Neuronal stem cell (in vitro differentiated cells): Measurements from ENCODE around the gene PNPT1.

Source experiments
- DNase-seq: peaks from one replicate; pipeline ENCODE4 v3.0.0-alpha.2; 2013; ENCODE audit warnings: low spot score
- H2AFZ ChIP-seq: one replicate; pipeline ENCODE4 v1.6.1; 2013; ENCODE audit warnings: mild to moderate bottlenecking, low read length, inconsistent platforms
- H2AK5ac ChIP-seq: 2 replicates; pipeline ENCODE4 v1.6.1; 2013; ENCODE audit warnings: low read depth, mild to moderate bottlenecking, inconsistent platforms, low read length, moderate library complexity, mixed read lengths
- H2BK120ac ChIP-seq: 2 replicates; pipeline ENCODE4 v1.6.1; 2013; ENCODE audit warnings: low read depth, mild to moderate bottlenecking, inconsistent platforms, low read length, moderate library complexity, mixed read lengths
- H2BK12ac ChIP-seq: one replicate; pipeline ENCODE4 v1.6.1; 2013; ENCODE audit warnings: low read length, inconsistent platforms
- H2BK15ac ChIP-seq: 2 replicates; pipeline ENCODE4 v1.6.1; 2013; ENCODE audit warnings: mild to moderate bottlenecking, low read length, inconsistent platforms, mixed read lengths
- H2BK5ac ChIP-seq: one replicate; pipeline ENCODE4 v1.6.1; 2013; ENCODE audit warnings: inconsistent platforms, mild to moderate bottlenecking, low read length, moderate library complexity
- H3K14ac ChIP-seq: one replicate; pipeline ENCODE4 v1.6.1; 2013; ENCODE audit warnings: low read length, inconsistent platforms
- H3K18ac ChIP-seq: 2 replicates; pipeline ENCODE4 v1.6.1; 2013; ENCODE audit warnings: low read length, inconsistent platforms
- H3K23ac ChIP-seq: 2 replicates; pipeline ENCODE4 v1.6.1; 2013; ENCODE audit warnings: low read depth, mild to moderate bottlenecking, mixed read lengths, low read length, inconsistent platforms; ENCODE audit not compliant: poor library complexity
- H3K27ac ChIP-seq: replicated peaks from 3 replicates; pipeline ENCODE4 v1.5.1; 2013; ENCODE audit warnings: low read length, inconsistent platforms
- H3K27me3 ChIP-seq, 3 experiments: 2 replicates each; pipeline ENCODE4 v1.6.1; 2013; ENCODE audit warnings: low read length in 3 of 3, mild to moderate bottlenecking in 2 of 3, inconsistent platforms in 1 of 3, low read depth in 1 of 3, mixed read lengths in 1 of 3, moderate library complexity in 1 of 3; ENCODE audit not compliant: control insufficient read depth in 3 of 3, insufficient read depth in 3 of 3
- H3K36me3 ChIP-seq, 2 donors: replicated peaks in 1 of 2; 2 replicates each; pipeline ENCODE4 v1.6.1; 2013; ENCODE audit warnings: low read length in 2 of 2; ENCODE audit not compliant: control insufficient read depth in 2 of 2, insufficient read depth in 2 of 2
- H3K4ac ChIP-seq: 2 replicates; pipeline ENCODE4 v1.6.1; 2013; ENCODE audit warnings: inconsistent platforms, mild to moderate bottlenecking, low read length, moderate library complexity
- H3K4me1 ChIP-seq, 2 donors: 1 replicate in 1 of 2; 2 replicates in 1 of 2; pipeline ENCODE4 v1.6.1; 2013; ENCODE audit warnings: low read length in 2 of 2, low read depth in 1 of 2; ENCODE audit not compliant: control insufficient read depth in 2 of 2, insufficient read depth in 1 of 2
- H3K4me2 ChIP-seq: one replicate; pipeline ENCODE4 v1.6.1; 2013; ENCODE audit warnings: mild to moderate bottlenecking, low read length, inconsistent platforms; ENCODE audit not compliant: insufficient read depth, poor library complexity, severe bottlenecking
- H3K4me3 ChIP-seq, 2 donors: 2 replicates each; pipeline ENCODE4 v1.5.1; 2013; ENCODE audit warnings: low read length in 2 of 2, mild to moderate bottlenecking in 2 of 2, inconsistent platforms in 1 of 2, moderate library complexity in 1 of 2
- H3K79me1 ChIP-seq: one replicate; pipeline ENCODE4 v1.6.1; 2013; ENCODE audit warnings: low read depth, mild to moderate bottlenecking, inconsistent platforms, low read length, moderate library complexity
- H3K9ac ChIP-seq: one replicate; pipeline ENCODE4 v1.6.1; 2013; ENCODE audit warnings: mild to moderate bottlenecking, low read depth, low read length, inconsistent platforms; ENCODE audit not compliant: poor library complexity
- H3K9me3 ChIP-seq, 2 donors: replicated peaks in 1 of 2; 2 replicates each; pipeline versions ENCODE3 to v1.6.1; 2013; ENCODE audit warnings: low read length in 2 of 2, mild to moderate bottlenecking in 2 of 2, inconsistent platforms in 1 of 2, low read depth in 1 of 2, mixed read lengths in 1 of 2, moderate library complexity in 1 of 2; ENCODE audit not compliant: control insufficient read depth in 2 of 2, insufficient read depth in 1 of 2
- H4K8ac ChIP-seq: one replicate; pipeline ENCODE4 v1.6.1; 2013; ENCODE audit warnings: low read depth, mild to moderate bottlenecking, inconsistent platforms, low read length, moderate library complexity
- H4K91ac ChIP-seq: one replicate; pipeline ENCODE4 v1.6.1; 2013; ENCODE audit warnings: low read length, low read depth, mild to moderate bottlenecking, inconsistent platforms; ENCODE audit not compliant: poor library complexity
- WGBS, 2 donors: extraction: QIAGEN DNeasy Blood & Tissue Kit; methylation state at CpG; one replicate each; pipeline ENCODE4 v1.1.7; 2013; ENCODE audit warnings: missing lambda C conversion rate in 2 of 2, mixed read lengths in 1 of 2; ENCODE audit not compliant: insufficient read length in 2 of 2, insufficient replicate concordance in 1 of 2; ENCODE audit errors: extremely low coverage in 2 of 2; 5-methylcytosine and 5-hydroxymethylcytosine counted together

PNPT1 gene

GRCh38 chr2:55636831-55637230 lies 56.8 kb downstream of the PNPT1 start:
- Histone ChIP-seq H3K9ac (no peak overlapping the region), H3K27me3 (no peaks in the 10 kb centered on the region), H3K4ac (no peak overlapping the region), H3K4me2 (no peak overlapping the region), H3K36me3 (peaks cover 4 to 84% of the 10 kb centered on the region in 2 donors), H4K8ac (no peak overlapping the region), H2BK15ac (no peak overlapping the region), H3K79me1 (no peaks in the 10 kb centered on the region), H2BK120ac (no peak overlapping the region), H2AFZ (no peak overlapping the region), H2BK5ac (no peak overlapping the region), H3K4me3 (no peak overlapping the region), H3K18ac (no peak overlapping the region), H2BK12ac (no peak overlapping the region), H3K9me3 (no peaks in the 10 kb centered on the region), H3K4me1 (no peaks in the 10 kb centered on the region), H2AK5ac (no peak overlapping the region), H4K91ac (no peak overlapping the region), H3K14ac (no peak overlapping the region), H3K23ac (no peak overlapping the region), H3K27ac (no peak overlapping the region)
- WGBS, 2 donors: no CpG with 5 or more reads among the region's 3 CpGs
- DNase-seq: no peak

- H3K4me3 ChIP-seq: no peak overlapping the region
- H2BK12ac ChIP-seq: no peak overlapping the region
- H2AFZ ChIP-seq: no peak overlapping the region
- H3K14ac ChIP-seq: no peak overlapping the region
- no peak overlapping the region for H4K8ac ChIP-seq
- peaks cover 1% of the 10 kb centered on the region for H3K79me1 ChIP-seq
- no peak overlapping the region for H3K4ac ChIP-seq
- no peak overlapping the region for H2BK15ac ChIP-seq
- no peak overlapping the region for H3K18ac ChIP-seq
- H3K9ac ChIP-seq: no peak overlapping the region
- H2BK5ac ChIP-seq: no peak overlapping the region
- H2BK120ac ChIP-seq: no peak overlapping the region
- H4K91ac ChIP-seq: no peak overlapping the region
- H3K9me3 ChIP-seq: no peaks in the 10 kb centered on the region
- DNase-seq: no peak
- H3K4me2 ChIP-seq: no peak overlapping the region
- H3K23ac ChIP-seq: no peak overlapping the region
- peaks cover 0 to 27% of the 10 kb centered on the region in 2 donors for H3K36me3 ChIP-seq
- H3K27me3 ChIP-seq: no peaks in the 10 kb centered on the region
- no peak overlapping the region for H2AK5ac ChIP-seq
- no peaks in the 10 kb centered on the region for H3K4me1 ChIP-seq
- no peak overlapping the region for H3K27ac ChIP-seq
- no CpG with 5 or more reads among the region's 2 CpGs for WGBS, 2 donors
Measured at GRCh38 chr2:55628931-55629330, 64.7 kb downstream of the PNPT1 start.

- Histone ChIP-seq H2BK5ac (no peak overlapping the region), H2AK5ac (no peak overlapping the region), H2BK15ac (no peak overlapping the region), H3K9ac (no peak overlapping the region), H3K36me3 (peaks cover 0 to 18% of the 10 kb centered on the region in 2 donors), H3K23ac (no peak overlapping the region), H4K91ac (no peak overlapping the region), H3K18ac (no peak overlapping the region), H3K27ac (no peak overlapping the region), H4K8ac (no peak overlapping the region), H3K4me1 (no peaks in the 10 kb centered on the region), H3K4me2 (no peak overlapping the region), H2BK12ac (no peak overlapping the region), H2BK120ac (no peak overlapping the region), H3K14ac (no peak overlapping the region), H3K4ac (no peak overlapping the region), H2AFZ (no peak overlapping the region), H3K9me3 (no peaks in the 10 kb centered on the region), H3K4me3 (no peak overlapping the region), H3K27me3 (no peaks in the 10 kb centered on the region), H3K79me1 (peaks cover 1% of the 10 kb centered on the region)
- no CpG with 5 or more reads among the region's 1 CpG for WGBS, 2 donors
- no peak for DNase-seq
Measured at GRCh38 chr2:55627915-55628314, 65.7 kb downstream of the PNPT1 start.

GRCh38 chr2:55621802-55622201 lies 71.8 kb downstream of the PNPT1 start:
- peak overlapping the region; percentile 44 for H3K23ac ChIP-seq
- peak overlapping the region; percentile 92 for H4K91ac ChIP-seq
- H2BK120ac ChIP-seq: no peak overlapping the region
- no peak overlapping the region for H3K18ac ChIP-seq
- H3K79me1 ChIP-seq: peaks cover 11% of the 10 kb centered on the region
- peak overlapping the region; percentile 66 for H3K9ac ChIP-seq
- no peak overlapping the region for H2BK5ac ChIP-seq
- peaks cover 4 to 7% of the 10 kb centered on the region in 2 donors for H3K4me1 ChIP-seq
- H3K14ac ChIP-seq: no peak overlapping the region
- H2BK15ac ChIP-seq: no peak overlapping the region
- H2AFZ ChIP-seq: no peak overlapping the region
- H3K4me3 ChIP-seq: no peak overlapping the region
- H2BK12ac ChIP-seq: no peak overlapping the region
- H3K36me3 ChIP-seq: peaks cover 2 to 29% of the 10 kb centered on the region in 2 donors
- H3K4me2 ChIP-seq: no peak overlapping the region
- peak overlapping the region; percentile 25 for H4K8ac ChIP-seq
- no peaks in the 10 kb centered on the region for H3K27me3 ChIP-seq
- H3K27ac ChIP-seq: no peak overlapping the region
- H3K9me3 ChIP-seq: no peaks in the 10 kb centered on the region
- no peak overlapping the region for H3K4ac ChIP-seq
- peak overlapping the region; percentile 77 for H2AK5ac ChIP-seq
- no CpG with 5 or more reads among the region's 7 CpGs for WGBS, 2 donors
- no peak for DNase-seq
